ENCODE results near the gene CCDC69.
"Not testable (repeated sequence)": the region's sequence is repeated elsewhere in the genome, so short reads cannot be mapped to it uniquely, and the experiment has no call there.

The CCDC69 gene

DNA sequence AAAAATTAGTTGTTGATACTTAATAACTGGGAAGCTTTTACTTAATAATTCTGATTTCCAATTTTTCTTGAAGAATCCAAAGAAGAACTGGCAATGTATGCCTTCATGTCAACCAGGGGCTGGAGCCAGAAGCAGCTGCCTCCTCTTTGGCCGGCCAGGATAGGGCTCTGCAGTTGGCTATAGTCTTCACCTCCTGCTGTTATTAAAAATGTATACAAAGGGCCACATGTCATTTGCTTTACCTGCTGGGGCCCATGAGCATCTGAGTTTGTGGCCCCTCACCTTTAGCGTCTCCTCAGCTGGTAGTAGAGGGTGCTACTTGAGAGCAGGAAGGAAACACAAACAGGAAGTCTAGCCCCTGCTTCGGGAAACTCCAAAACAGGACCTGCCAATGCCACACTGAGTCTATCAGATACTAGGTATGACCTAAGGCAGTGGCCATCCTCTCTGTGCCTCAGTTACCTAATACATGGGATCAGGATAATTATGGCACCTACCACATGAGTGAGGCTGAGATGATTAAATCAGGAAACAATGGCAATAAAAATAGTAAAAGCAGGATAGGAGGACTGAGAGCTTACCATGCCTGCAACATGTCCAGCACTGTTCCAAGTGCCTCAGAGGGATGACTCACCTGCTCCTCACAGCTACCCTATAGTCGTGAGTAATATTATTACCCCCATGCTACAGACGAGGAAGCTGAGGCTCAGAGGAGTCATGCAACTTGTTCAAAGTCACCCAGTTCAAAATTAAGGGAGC, 21.3 kb downstream of the CCDC69 start:
- no peak overlapping the region for H3K4me3 ChIP-seq (ENCODE audit: low read depth, low read length)

DNA sequence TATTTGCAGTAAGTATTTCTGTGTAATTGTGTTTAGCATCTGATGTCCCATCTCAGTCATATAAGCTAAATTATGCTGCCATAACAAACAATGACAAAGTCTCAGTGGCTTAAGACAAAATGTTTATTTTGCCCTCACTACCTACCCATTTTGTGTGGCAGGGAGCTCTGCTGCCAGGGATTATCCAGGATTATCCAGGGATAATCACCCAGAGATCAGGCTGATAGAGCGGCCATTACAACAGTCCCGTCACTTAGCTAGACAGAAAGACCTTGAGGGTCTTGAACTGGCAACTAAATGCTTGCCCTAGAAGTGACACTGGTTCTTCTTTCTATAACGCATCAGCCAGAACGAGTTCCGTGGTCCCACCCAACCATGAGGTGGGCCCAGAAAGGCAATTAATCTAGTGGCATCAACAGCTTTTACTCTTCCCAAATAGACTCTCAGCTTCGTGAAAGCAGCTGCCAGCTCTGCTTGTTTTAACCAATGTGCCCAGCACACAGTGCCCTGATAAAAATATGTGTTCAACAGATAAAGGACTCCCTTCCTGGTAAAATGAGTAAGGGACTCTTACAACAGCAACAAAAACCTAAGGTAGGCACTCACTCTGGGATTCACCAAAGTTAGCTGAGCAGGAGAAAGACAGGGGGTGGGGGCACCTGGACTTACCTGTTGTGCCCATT, 22.8 kb downstream of the CCDC69 start:
- TF ChIP-seq, protein P1, sequence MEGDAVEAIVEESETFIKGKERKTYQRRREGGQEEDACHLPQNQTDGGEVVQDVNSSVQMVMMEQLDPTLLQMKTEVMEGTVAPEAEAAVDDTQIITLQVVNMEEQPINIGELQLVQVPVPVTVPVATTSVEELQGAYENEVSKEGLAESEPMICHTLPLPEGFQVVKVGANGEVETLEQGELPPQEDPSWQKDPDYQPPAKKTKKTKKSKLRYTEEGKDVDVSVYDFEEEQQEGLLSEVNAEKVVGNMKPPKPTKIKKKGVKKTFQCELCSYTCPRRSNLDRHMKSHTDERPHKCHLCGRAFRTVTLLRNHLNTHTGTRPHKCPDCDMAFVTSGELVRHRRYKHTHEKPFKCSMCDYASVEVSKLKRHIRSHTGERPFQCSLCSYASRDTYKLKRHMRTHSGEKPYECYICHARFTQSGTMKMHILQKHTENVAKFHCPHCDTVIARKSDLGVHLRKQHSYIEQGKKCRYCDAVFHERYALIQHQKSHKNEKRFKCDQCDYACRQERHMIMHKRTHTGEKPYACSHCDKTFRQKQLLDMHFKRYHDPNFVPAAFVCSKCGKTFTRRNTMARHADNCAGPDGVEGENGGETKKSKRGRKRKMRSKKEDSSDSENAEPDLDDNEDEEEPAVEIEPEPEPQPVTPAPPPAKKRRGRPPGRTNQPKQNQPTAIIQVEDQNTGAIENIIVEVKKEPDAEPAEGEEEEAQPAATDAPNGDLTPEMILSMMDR (IDR thresholded peaks at IDR 0.05; ENCODE audit: low read depth, low read length), result no peak
- H3K4me3 ChIP-seq (ENCODE audit: low read depth, low read length), result no peak overlapping the region

More for the DNA sequence above, 21.3 kb downstream of the CCDC69 start:
- TF ChIP-seq, protein P1 (IDR thresholded peaks at IDR 0.05; ENCODE audit: low read depth, low read length), result no peak

DNA sequence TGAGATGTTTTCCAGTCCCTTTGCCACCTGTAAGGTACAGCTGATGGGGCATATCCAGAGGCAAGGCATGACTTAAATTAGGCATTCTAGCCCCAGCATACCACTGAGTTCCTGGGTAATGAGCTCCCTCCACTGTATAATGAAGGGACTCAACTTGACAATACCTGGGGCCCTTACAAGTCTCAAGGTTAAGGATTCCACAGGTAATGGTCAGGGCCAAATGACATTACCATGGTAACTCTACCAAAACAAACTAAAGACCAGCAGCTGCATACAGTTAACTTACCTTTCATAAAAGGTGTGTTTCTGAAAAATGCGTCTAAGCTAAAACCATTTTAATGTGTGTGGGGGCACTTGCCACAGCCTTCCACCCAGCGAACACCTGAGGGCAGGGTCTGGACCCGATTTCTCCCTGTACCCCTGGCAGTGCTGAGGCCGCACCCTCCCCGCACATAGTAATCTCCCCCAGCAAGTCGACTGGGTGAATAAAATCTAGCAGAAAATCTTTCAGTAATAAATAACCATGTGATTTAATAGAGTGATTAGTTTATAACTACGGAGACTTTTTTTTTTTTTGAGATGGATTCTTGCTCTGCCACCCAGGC, 24.2 kb downstream of the CCDC69 start:
- H3K4me3 ChIP-seq (ENCODE audit: low read depth, low read length), result no peak overlapping the region
- TF ChIP-seq, protein P1 (IDR thresholded peaks at IDR 0.05; ENCODE audit: low read depth, low read length), result no peak

DNA sequence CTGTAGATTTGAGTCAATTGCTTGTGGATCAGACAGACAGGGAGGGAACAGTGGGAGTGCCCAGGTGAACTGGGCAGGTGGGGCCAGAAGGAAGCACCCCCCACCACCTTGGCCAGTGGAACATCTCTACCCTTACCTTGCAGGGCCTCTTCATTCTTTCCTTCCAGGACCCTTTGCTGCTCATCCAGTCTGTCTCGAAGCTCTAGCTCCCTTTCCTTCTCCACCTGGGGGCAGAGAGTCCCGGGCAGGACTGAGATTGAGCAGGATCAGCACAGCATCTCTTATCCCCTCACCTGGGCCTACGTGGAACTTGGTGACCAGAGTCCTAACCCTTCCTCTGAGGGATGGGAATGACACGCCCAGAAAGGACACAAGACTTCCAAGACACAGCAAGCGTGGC, 25.0 kb downstream of the CCDC69 start:
- no peak overlapping the region for H3K4me3 ChIP-seq (ENCODE audit: low read depth, low read length)
- TF ChIP-seq, protein P1 (IDR thresholded peaks at IDR 0.05; ENCODE audit: low read depth, low read length), result no peak

DNA sequence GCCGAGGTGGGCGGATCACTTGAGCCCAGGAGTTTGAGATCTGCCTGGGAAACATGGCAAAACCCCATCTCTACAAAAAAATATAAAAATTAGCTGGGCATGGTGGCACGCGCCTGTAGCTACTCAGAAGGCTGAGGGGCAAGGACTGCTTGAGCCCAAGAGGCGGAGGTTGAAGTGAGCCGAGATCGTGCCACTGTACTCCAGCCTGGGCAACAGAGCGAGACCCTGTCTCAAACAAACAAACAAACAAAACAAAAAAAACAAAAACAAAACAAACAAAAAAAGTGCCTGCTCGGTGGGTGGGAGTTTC, 26.6 kb downstream of the CCDC69 start:
- not testable (repeated sequence) for H3K4me3 ChIP-seq (ENCODE audit: low read depth, low read length)

DNA sequence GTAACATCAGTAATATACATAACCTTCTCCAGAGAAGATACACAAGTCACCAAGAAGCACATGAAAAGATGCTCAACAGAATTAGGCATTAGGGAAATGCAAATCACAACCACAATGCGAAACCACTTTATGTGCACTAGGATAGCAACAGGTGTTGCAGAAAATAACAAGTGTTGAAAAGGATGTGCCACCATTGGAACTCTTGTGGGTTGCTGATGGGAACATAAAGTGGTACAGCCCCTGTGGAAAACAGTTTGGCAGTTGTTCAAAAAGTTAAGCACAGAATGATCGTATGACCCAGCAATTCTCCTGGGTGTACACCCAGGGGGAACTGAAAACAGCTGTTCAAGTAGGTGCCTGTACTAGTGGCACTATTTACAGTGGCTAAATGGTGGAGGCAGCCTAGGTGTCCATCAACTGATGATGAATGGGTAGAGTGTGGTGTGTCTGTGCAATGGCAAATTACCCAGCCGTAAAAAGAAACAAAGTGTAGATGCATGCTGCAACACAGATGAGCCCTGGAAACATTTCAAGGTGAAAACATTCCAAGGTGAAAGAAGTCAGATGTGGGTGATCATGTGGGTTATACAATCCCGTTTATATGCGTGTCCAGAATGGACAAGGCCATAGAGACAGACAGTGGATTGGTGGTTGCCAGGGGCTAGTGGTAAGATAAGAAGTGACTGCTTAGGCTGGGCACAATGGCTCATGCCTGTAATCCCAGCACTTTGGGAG, 27.2 kb downstream of the CCDC69 start:
- H3K4me3 ChIP-seq (ENCODE audit: low read depth, low read length), result no peak overlapping the region
- TF ChIP-seq, protein P1 (IDR thresholded peaks at IDR 0.05; ENCODE audit: low read depth, low read length), result no peak

DNA sequence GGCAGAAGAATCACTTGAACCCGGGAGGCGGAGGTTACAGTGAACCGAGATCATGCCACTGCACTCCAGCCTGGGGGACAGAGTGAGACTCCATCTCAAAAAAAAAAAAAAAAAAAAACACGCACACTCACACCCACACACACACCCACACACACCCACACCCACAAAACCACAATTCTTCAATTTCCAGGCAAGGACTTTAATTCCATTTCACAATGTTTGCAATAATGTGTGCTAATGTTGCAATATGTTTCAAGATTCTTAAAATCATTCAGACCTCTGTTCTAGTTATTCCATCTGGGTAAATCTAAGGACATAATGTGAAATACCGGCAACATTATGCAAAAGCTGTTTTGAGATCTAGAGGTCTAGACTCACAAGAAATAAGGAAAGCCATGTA, 28.3 kb downstream of the CCDC69 start:
- TF ChIP-seq, protein P1 (IDR thresholded peaks at IDR 0.05; ENCODE audit: low read depth, low read length), result no peak
- H3K4me3 ChIP-seq (ENCODE audit: low read depth, low read length), result no peak overlapping the region

Data from WI38 (cell line).